ELF-1 (cell line): ENCODE measurements around the gene ANKRD52.
"Not testable (repeated sequence)": the region's sequence is repeated elsewhere in the genome, so short reads cannot be mapped to it uniquely, and the experiment has no call there.

Experiments
- DNase-seq: peaks from one replicate; pipeline ENCODE4 v3.0.0-alpha.2; 2016; ENCODE audit warnings: low read depth, low spot score

Gene ANKRD52

DNA sequence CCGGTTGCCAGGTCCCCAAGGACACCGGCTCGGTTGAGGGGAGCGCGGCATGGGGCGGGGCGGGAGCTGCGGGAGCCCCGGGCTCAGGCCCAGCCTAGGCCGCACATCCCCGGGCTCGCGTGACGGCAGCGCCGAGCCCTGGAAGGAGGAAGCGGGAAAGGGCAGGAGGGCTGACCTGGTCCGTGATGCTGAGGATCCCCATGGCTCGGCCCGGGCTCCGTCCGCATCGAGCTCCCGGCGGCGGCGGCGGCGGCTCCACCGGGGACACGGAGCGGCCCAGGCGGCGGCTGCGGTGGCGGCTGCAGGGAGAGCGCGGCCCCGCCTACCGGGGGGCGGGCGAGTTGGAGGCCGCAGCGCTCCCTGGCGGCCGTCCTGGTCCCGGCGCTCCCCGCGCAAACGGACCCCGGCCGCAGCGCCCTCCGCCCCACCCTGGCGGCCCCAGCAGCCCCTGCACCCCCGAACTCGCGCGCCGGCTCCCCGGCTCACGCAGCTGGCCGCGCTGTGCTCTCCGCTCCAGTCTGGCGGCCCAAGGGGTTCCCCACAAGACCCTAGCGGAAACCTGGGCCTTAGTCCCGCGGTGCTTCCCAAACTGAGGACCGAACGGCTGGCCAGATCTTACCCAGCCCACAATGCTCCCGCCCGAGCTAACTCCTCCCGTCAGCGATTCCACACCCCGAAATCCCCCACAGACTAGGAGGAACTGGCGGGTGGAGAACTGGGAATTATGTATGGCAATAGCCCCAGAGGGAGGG, at the start of gene ANKRD52:
Gene ANKRD52 (minus strand): TSS at position 317 of the 752 bp plus-strand sequence. CDS start 115 bp downstream, at position 202.
- peak; percentile 77 for DNase-seq

DNA sequence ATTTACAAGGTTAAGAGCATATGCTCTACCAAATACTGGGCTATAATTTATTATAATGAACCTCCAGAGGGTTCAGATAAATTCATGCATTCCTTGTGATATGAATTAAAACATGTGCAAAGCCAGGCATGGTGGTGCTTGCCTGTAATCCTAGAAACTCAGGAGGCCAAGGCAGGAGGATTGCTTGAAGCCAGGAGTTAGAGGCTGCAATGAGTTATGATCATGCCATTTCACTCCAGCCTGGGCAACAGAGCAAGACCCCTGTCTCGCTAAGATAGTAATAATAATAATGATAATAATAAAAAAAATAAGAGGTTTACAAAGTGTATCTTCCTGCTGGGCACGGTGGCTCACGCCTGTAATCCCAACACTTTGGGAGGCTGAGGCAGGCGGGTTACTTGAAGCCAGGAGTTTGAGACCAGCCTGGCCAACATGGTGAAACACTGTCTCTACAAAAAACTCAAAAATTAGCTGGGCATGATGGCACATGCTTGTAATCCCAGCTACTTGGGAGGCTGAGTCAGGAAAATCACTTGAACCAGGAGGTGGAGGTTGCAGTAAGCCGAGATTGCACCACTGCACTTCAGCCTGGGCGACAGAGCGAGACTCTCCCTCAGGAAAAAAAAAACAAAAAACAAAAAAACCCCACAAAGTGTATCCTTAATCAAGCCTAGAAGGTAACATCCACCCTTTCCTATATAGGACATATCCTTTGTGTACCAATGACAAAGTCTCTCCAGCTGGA, 49.2 kb upstream of the ANKRD52 start:
- no peak for DNase-seq

- no peak for DNase-seq
These were observed 46.8 kb upstream of the ANKRD52 start for GRCh38 chr12:56304872-56305590.

- no peak for DNase-seq
These were observed 46.1 kb upstream of the ANKRD52 start for GRCh38 chr12:56304276-56304675.

DNA sequence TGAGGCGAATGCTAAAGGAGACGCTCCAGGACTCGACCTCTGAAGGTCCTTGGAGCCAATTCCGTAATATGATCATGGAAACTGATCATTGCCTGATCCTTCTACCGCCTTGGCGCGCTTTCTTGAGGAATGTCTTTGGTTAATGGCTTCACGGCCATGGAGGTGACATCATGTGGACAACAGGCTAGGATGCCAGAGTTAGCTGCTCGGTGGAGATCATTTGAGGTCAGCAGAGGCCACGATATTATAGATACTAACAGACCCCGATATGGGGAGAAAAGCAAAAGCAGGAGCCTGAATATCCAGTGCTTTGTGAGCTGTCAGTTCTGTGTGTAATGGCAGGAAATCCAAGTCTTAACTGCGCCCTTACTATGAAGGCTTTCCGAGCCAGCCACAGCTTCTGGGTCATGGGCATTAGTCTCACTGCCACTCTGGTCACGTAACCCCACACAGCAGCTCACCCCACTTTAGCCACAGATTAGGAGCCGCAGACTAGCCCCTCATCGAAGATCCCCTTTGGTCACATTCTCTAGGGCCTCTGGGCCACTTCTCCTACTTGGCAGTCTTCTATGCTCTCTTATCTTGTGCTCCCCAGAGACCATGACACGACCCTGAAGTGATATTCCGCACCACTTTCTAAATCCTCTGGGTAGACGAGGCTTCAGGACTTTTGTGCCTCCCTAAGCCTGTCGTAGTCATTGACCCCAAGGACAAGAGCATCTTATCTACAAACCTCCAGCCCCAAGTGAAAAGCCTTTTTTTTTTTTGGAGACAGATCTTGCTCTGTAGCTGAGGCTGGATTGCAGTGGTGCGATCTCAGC, 42.7 kb upstream of the ANKRD52 start:
- DNase-seq = no peak

DNA sequence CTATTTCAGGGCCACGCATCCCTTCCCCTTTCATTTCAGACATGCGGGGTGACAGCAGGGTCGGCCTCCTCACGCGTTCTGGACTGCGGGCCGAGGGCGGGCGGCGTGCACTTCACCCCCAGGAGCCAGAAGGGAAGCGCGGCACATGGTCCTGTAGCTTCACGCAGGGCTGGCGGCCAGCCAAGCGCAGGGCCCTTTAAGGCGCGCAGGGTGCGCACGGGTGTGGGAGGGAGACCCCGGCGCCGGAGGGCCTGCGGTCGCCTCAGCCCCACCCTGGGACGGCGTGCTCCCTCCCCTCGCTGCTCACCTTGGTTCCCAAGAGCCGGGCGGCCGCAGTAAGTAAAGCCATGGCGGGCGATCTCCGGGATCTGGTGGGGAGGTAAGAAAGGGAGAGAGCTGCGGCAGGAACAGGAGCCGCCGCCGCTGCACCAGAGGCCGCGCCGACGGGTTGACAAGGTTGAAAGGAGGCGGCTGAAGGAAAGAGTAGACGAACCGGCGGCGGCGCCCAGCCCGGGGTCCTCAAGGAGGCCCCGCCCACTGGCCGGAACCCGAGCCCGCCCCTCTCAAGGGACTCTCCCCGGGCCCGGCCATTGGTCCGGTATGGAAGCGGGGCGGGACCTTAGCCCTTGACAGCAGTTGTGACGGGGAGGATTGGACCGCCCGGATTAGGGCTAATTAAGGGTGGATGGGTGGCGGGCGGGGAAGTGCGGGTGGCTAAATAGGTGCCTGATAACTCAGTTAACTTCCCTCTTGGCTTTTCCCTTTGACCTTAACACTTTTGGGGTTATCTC, 41.9 kb upstream of the ANKRD52 start, which contains the start of gene CS:
Gene CS (minus strand): TSS at position 478 of the 791 bp plus-strand sequence. CDS start 129 bp downstream, at position 349.
- peak; percentile 98 for DNase-seq

DNA sequence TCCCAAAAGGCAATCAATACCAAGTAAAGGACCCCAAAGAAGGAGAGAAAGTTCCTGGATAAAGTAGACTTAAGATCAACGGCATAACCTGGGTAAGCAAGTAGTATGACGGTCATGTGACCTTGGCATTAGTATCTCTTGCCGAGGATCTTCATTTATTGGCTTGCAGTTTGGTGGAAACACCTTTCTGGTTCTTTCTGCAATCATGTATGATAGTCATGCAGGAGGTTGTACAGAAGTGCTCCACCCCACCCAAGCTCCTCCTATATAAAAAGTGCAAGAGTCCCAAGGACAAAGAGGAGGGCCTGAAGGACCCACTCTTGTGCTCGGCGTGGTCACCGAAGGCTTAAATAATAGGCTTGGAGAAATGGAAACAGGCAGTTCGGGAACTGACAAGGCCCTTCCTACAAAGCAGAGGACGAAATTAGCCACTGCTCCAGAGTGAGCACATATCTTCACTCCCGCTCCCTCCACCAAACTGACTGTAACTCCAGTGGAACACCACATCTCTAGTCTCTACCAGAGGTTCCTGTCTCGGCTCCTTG, 41.2 kb upstream of the ANKRD52 start:
- no peak for DNase-seq

DNA sequence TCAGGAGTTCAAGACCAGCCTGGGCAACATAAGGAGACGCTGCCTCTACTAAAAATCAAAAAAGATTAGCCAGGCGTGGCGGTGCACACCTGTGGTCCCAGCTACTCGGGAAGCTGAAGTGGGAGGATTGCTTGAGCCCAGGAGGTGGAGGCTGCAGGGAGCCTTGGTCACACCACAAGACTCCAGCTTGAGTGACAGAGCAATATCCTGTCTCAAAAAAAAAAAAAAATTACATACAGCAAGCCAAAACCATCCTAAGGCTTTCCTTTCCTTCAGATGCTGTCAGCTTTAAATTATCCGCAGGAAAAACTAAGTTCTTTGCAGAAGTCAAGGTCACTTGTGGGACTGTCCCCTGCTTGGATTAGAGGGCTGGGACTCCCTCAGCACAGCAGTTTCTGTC, 40.6 kb upstream of the ANKRD52 start:
- DNase-seq = no peak

- no peak for DNase-seq
These were observed 39.2 kb upstream of the ANKRD52 start for GRCh38 chr12:56297400-56297799.

DNA sequence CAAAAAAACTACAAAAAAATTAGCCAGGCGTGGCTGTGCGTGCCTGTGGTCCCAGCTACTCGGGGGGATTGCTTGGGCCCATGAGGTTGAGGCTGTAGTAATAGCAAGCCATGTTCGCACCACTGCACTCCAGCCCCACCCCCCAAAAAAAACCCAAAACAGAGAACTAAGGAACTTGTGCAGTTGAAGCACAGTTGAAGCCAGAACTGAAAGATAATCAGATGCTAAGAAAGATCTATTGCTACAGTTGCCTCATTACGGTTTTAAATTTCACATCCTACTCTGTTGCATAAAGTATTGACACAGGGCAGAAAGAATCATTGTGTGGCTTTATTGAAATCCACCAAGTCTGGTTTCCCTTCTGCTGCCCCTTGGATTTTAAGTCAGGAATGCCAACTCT, 38.1 kb upstream of the ANKRD52 start:
- DNase-seq = no peak

DNA sequence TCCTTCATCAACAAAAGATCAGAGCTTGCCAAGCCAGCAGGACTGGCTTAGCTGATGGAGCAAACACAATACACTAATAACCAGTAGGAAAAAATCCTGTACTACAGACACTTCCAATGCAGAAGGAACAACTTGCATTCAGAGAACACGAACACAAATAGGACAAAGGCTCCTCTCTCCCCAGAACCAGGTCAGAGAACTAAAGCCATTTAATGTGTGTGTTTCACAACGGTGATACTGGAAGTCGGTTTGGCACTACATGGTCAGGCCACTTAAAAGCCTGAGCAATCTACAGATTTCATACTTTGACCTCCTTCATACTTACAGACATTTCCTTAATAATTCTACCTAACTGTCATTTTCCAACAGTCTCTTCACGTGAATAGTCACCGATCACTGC, 35.6 kb upstream of the ANKRD52 start:
- DNase-seq = no peak

DNA sequence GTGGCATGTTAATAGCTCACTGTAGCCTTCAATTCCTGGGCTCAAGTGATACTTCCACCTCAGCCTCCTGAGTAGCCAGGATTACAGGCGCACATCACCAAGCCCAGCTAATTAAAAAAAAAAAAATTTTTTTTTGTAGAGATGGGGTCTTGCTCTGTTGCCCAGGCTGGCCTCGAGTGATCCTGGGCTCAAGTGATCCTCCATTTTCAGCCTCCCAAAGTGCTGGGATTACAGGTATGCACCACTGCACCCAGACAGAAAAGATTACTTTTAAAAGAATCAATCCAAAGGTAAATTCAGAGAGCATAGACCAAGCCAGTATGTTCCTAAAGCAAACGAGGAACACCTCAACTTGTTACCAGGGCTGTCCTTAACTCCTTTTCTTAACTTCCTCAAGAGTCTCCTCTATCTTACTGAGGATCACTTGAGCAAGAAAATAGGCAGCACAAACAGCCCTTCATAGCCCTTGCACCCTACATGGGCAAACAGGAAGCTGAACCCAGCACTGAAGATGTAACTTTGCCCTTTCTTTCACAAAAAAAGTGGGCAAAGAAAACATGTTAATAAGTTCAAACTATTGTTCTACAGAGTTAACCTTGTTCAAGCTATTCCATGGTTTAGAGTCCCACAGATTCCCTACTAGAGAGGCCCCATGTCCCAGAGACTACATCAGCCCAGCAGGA, 30.7 kb upstream of the ANKRD52 start:
- DNase-seq = no peak

DNA sequence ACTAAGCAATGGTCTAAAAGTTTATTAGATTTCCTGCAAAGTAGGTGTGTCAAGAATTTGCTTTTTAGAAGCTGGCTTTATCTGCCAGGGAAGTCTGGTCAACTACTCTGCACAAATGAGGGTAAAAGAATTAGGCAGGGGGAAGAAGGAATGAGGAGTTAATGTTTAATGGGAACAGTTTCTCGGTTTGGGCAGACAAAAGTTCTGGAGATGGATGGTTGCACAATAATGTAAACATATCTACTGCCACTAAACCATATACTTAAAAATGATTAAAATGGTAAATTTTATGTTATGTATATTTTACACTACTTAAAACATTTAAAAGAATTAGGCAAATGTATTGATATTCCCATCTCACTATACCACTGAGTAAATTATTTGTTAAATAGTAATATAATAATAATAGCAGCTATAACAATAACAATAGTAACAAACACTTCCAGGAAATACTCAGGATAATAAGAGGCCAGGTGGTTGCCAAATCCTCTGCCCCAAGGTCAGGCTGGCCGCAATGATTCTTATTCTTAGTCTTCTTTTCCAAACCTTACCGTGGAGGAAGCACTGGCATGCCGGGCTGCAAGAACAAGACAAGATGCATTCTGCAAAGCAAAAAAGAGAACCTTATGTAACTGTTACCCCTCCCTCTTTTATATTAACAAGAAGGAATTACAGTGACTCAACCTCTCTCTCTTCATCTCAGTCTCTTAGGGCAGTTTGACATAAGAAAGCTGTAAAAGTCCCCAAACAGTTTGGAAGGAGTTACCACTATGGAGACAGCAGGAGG, 28.1 kb upstream of the ANKRD52 start:
- DNase-seq = no peak

DNA sequence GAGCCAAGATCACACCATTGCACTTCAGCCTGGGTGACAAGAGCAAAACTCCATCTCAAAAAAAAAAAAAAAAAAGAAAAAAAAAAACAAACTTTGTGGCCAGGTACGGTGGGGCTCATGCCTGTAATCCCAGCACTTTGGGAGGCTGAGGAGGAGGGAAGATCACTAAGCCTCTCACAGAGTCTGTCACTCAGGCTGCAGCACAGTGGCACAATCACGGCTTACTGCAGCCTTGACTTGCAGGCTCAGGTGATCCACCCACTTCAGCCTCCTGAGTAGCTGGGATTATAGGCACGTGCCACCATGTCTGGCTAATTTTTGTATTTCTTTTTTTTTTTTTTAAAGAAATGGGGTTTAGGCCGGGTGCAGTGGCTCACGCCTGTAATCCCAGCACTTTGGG, 26.1 kb upstream of the ANKRD52 start:
- not testable (repeated sequence) for DNase-seq

- DNase-seq = no peak
These were observed 24.4 kb upstream of the ANKRD52 start for GRCh38 chr12:56282579-56282978.

- no peak for DNase-seq
These were observed 23.8 kb upstream of the ANKRD52 start for GRCh38 chr12:56282030-56282429.

GRCh38 chr12:56280849-56281248, 22.7 kb upstream of the ANKRD52 start:
- DNase-seq = no peak

- DNase-seq = no peak
These were observed 20.7 kb upstream of the ANKRD52 start for GRCh38 chr12:56278905-56279304.

DNA sequence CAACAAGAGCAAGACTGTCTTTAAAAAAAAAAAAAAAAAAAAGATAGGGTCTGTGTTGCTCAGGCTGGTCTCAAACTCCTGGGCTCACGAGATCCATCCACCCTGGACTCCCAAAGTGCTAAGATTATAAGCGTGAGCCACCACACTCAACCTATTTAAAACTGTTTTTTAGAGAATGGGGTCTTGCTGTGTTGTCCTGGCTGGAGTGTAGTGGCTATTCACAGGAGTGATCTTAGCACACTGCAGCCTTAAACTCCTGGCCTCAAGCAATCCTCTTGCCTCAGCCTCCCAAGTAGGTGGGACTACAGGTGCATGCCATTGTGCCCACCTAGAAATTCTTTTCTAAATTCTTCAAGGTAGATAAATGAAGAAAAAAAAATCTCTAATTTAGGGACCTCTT, 16.1 kb upstream of the ANKRD52 start:
- no peak for DNase-seq
